ENCODE results near the gene APLP1. TPM values are rescaled to one million over a fixed set of nuclear protein-coding genes. Genes with fewer than 3 reads are reported as not detected.
"Not testable (repeated sequence)": the region's sequence is repeated elsewhere in the genome, so short reads cannot be mapped to it uniquely, and the experiment has no call there.

Gene APLP1
- total RNA-seq, 1 donor from 2014 or later = 1.5 TPM

GRCh38 chr19:35832054-35832453 lies 36.3 kb upstream of the APLP1 start:
- Histone ChIP-seq H3K4me1 (no peaks in the 10 kb centered on the region), H3K36me3 (no peaks in the 10 kb centered on the region), H3K27ac (no peak overlapping the region), H3K4me3 (no peak overlapping the region), H3K9me3 (no peaks in the 10 kb centered on the region), H3K27me3 (no peaks in the 10 kb centered on the region)
- no peak for DNase-seq (ENCODE audit: extremely low spot score in 2 of 2)
- intact Hi-C loops (cut with DNase I) = no loop called here
- TF ChIP-seq CTCF (IDR thresholded peaks at IDR 0.05) = no peak
- no peak for TF ChIP-seq POLR2A (IDR thresholded peaks at IDR 0.05)
- TF ChIP-seq POLR2AphosphoS5 (IDR thresholded peaks at IDR 0.05; ENCODE audit: insufficient read depth in 1 of 2, low read depth in 1 of 2) = no peak

GRCh38 chr19:35833972-35834371 lies 34.4 kb upstream of the APLP1 start:
- no peak overlapping the region for H3K4me3 ChIP-seq
- H3K36me3 ChIP-seq = no peaks in the 10 kb centered on the region
- no peak overlapping the region for H3K27ac ChIP-seq
- H3K4me1 ChIP-seq = no peaks in the 10 kb centered on the region
- H3K9me3 ChIP-seq = no peaks in the 10 kb centered on the region
- intact Hi-C loops (cut with DNase I) = no loop called here
- no peak for DNase-seq (ENCODE audit: extremely low spot score in 2 of 2)
- no peaks in the 10 kb centered on the region for H3K27me3 ChIP-seq
- TF ChIP-seq POLR2AphosphoS5 (IDR thresholded peaks at IDR 0.05; ENCODE audit: insufficient read depth in 1 of 2, low read depth in 1 of 2) (no peak), CTCF (IDR thresholded peaks at IDR 0.05) (no peak), POLR2A (IDR thresholded peaks at IDR 0.05) (no peak)

- H3K4me1 ChIP-seq; H3K36me3 ChIP-seq; H3K27me3 ChIP-seq; intact Hi-C loops (cut with DNase I); H3K4me3 ChIP-seq; H3K9me3 ChIP-seq; DNase-seq (ENCODE audit: extremely low spot score in 2 of 2); H3K27ac ChIP-seq: not testable (repeated sequence)
Measured at GRCh38 chr19:35836096-35836495, 32.3 kb upstream of the APLP1 start.

GRCh38 chr19:35841961-35842595 lies 26.3 kb upstream of the APLP1 start:
- no peak overlapping the region for H3K4me3 ChIP-seq
- no peak for DNase-seq (ENCODE audit: extremely low spot score in 2 of 2)
- H3K4me1 ChIP-seq = peaks cover 22% of the 10 kb centered on the region
- no peak overlapping the region for H3K27ac ChIP-seq
- intact Hi-C loops (cut with DNase I) = no loop called here
- no peaks in the 10 kb centered on the region for H3K36me3 ChIP-seq
- H3K27me3 ChIP-seq = peaks cover 9% of the 10 kb centered on the region
- no peaks in the 10 kb centered on the region for H3K9me3 ChIP-seq
- no peak for TF ChIP-seq POLR2AphosphoS5 (IDR thresholded peaks at IDR 0.05; ENCODE audit: insufficient read depth in 1 of 2, low read depth in 1 of 2)
- TF ChIP-seq POLR2A (IDR thresholded peaks at IDR 0.05) = no peak
- no peak for TF ChIP-seq CTCF (IDR thresholded peaks at IDR 0.05)

- H3K36me3 ChIP-seq = no peaks in the 10 kb centered on the region
- DNase-seq (ENCODE audit: extremely low spot score in 2 of 2) = no peak
- H3K4me1 ChIP-seq = peaks cover 22% of the 10 kb centered on the region
- H3K27ac ChIP-seq = no peak overlapping the region
- intact Hi-C loops (cut with DNase I) = no loop called here
- TF ChIP-seq CTCF (IDR thresholded peaks at IDR 0.05) = no peak
- no peak for TF ChIP-seq POLR2A (IDR thresholded peaks at IDR 0.05)
- TF ChIP-seq POLR2AphosphoS5 (IDR thresholded peaks at IDR 0.05; ENCODE audit: insufficient read depth in 1 of 2, low read depth in 1 of 2) = no peak
- no peak overlapping the region for H3K4me3 ChIP-seq
- no peaks in the 10 kb centered on the region for H3K9me3 ChIP-seq
- peaks cover 9% of the 10 kb centered on the region for H3K27me3 ChIP-seq
Measured at GRCh38 chr19:35842666-35843272, 25.6 kb upstream of the APLP1 start.
